ENCODE results near the gene B3GNT5. TPM values are rescaled to one million over a fixed set of nuclear protein-coding genes. Genes with fewer than 3 reads are reported as not detected.

B3GNT5 gene
- total and polyA plus RNA-seq, 9 of the 15 experiments (the other 6 are each of a cell fraction or from before 2014, with no cell fraction given) = 8.8 to 23.8 (median 14.4) TPM

DNA sequence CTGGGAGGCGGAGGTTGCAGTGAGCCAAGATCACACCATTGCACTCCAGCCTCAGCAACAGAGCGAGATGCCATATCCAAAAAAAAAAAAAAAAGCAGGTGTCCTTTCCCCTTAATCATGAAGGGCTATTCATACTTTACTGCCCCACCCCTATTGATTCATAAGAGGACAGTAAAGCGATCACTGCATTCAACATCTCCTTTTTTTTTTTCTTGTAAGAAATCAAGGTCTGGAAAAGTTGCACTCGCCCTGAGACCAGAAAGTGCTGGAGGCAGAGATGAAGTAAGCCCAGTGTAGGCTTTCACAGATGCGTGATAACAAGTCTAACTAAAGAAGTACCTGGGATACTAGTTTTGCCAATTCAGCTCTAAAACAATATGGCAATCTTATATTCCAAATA, 24.2 kb downstream of the B3GNT5 start (continued):
- no peak for TF ChIP-seq JUND (IDR thresholded peaks at IDR 0.05; ENCODE audit: borderline replicate concordance, low read depth, low read length)
- no peak for TF ChIP-seq JUND (tag; IDR thresholded peaks at IDR 0.05; ENCODE audit: borderline replicate concordance, low read depth, low read length)
- no peak for TF ChIP-seq KDM2B (CRISPR knock-in tag; IDR thresholded peaks at IDR 0.05)
- TF ChIP-seq RBBP5 (IDR thresholded peaks at IDR 0.05; ENCODE audit: borderline replicate concordance, insufficient read depth, low read length, poor library complexity, severe bottlenecking) = no peak
- no peak for TF ChIP-seq SNIP1 (IDR thresholded peaks at IDR 0.05; ENCODE audit: low read depth)
- TF ChIP-seq, protein P1, sequence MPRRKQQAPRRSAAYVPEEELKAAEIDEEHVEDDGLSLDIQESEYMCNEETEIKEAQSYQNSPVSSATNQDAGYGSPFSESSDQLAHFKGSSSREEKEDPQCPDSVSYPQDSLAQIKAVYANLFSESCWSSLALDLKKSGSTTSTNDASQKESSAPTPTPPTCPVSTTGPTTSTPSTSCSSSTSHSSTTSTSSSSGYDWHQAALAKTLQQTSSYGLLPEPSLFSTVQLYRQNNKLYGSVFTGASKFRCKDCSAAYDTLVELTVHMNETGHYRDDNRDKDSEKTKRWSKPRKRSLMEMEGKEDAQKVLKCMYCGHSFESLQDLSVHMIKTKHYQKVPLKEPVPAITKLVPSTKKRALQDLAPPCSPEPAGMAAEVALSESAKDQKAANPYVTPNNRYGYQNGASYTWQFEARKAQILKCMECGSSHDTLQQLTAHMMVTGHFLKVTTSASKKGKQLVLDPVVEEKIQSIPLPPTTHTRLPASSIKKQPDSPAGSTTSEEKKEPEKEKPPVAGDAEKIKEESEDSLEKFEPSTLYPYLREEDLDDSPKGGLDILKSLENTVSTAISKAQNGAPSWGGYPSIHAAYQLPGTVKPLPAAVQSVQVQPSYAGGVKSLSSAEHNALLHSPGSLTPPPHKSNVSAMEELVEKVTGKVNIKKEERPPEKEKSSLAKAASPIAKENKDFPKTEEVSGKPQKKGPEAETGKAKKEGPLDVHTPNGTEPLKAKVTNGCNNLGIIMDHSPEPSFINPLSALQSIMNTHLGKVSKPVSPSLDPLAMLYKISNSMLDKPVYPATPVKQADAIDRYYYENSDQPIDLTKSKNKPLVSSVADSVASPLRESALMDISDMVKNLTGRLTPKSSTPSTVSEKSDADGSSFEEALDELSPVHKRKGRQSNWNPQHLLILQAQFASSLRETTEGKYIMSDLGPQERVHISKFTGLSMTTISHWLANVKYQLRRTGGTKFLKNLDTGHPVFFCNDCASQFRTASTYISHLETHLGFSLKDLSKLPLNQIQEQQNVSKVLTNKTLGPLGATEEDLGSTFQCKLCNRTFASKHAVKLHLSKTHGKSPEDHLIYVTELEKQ (CRISPR knock-in tag; IDR thresholded peaks at IDR 0.05) = no peak

DNA sequence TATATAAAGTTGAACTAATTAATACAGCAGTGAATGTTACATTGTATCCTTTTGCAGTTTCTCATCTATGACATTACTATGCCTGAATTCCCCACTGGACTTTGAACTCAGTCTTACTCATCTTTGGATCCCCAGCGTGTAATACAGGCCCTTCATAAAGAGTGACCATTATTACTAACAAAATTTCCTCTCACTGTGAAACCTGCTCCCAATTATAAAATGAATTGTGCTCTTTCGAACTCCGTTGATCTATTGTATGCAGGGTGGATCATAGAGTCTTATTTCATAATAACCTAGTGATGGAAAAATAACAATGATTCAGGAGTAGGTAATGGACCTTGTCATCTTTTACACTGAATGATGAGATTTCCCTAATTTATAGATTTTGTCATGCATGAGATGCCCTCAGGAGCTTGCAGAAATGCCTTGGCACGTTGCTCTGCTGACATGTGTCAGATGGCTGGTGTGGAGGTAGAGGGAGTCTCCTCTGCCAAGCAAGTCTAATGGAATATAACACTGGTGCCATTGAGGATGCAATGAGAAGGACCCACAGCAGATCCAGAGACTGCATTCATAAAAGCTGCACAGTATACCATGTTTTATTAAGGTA, 25.5 kb downstream of the B3GNT5 start:
- 61% methylated on average over 4 of the region's 4 CpGs for WGBS (ENCODE audit: insufficient coverage, low coverage, missing lambda C conversion rate)
- no peak for DNase-seq (ENCODE audit: extremely low read depth in 1 of 4, low spot score in 3 of 4)
- Histone ChIP-seq H3K9ac (ENCODE audit: insufficient read depth in 1 of 2, low read depth in 2 of 2, low read length in 2 of 2) (no peak overlapping the region), H3K9me1 (ENCODE audit: control insufficient read depth, insufficient read depth, low read length) (no peaks in the 10 kb centered on the region), H3K4me3 (no peak overlapping the region), H3K4me2 (ENCODE audit: insufficient read depth, low read length) (no peak overlapping the region), H3K27me3 (ENCODE audit: control insufficient read depth in 2 of 2, insufficient read depth in 2 of 2, low read length in 2 of 2) (no peaks in the 10 kb centered on the region), H3K36me3 (ENCODE audit: control insufficient read depth, insufficient read depth, low read length) (no peaks in the 10 kb centered on the region), H3K27ac (ENCODE audit: extremely low read depth, low read depth, low read length) (no peak overlapping the region), H4K20me1 (replicated peaks; ENCODE audit: control insufficient read depth, insufficient read depth, low read length) (no peaks in the 10 kb centered on the region), H3K79me2 (ENCODE audit: control insufficient read depth, insufficient read depth, low read length) (no peaks in the 10 kb centered on the region), H3K9me3 (replicated peaks; ENCODE audit: control insufficient read depth, insufficient read depth, low read depth, low read length) (no peaks in the 10 kb centered on the region), H2AFZ (ENCODE audit: low read depth, low read length) (no peak overlapping the region), H3K4me1 (replicated peaks in 1 of 2; ENCODE audit: control insufficient read depth in 2 of 2, insufficient read depth in 2 of 2, low read length in 2 of 2) (peaks cover 0 to 9% of the 10 kb centered on the region in 2 experiments; a peak in 2 of 5 replicates)
- no peak for ATAC-seq
- intact Hi-C loops (cut with micrococcal nuclease) (no loop called here), in situ Hi-C loops (cut with MboI) (no loop called here)
- BruUV-seq (replicated peaks) = no TSS peak
- ChIA-PET POLR2A (interaction anchor here (1.1 kb wide), 1 partner anchor 9 kb away, joined by 5 read pairs; no protein-coding TSS in a partner anchor), CTCF (ENCODE audit: low intra/inter-chr PET ratio) (no interaction called here)
- FAIRE-seq = no peak
- TF ChIP-seq, protein P2, sequence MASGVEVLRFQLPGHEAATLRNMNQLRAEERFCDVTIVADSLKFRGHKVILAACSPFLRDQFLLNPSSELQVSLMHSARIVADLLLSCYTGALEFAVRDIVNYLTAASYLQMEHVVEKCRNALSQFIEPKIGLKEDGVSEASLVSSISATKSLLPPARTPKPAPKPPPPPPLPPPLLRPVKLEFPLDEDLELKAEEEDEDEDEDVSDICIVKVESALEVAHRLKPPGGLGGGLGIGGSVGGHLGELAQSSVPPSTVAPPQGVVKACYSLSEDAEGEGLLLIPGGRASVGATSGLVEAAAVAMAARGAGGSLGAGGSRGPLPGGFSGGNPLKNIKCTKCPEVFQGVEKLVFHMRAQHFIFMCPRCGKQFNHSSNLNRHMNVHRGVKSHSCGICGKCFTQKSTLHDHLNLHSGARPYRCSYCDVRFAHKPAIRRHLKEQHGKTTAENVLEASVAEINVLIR (CRISPR knock-in tag; IDR thresholded peaks at IDR 0.05) = no peak
- TF ChIP-seq GTF2A2 (tag; IDR thresholded peaks at IDR 0.05) = no peak
- TF ChIP-seq SP1 (CRISPR knock-in tag; IDR thresholded peaks at IDR 0.05) = no peak
- TF ChIP-seq ZC3H8 (IDR thresholded peaks at IDR 0.05) = no peak
- TF ChIP-seq PHF21A (IDR thresholded peaks at IDR 0.05; ENCODE audit: borderline replicate concordance, low read depth) = no peak
- TF ChIP-seq JUN (IDR thresholded peaks at IDR 0.05; ENCODE audit: borderline replicate concordance, low read depth, low read length) = no peak
- TF ChIP-seq JUN (CRISPR knock-in tag; IDR thresholded peaks at IDR 0.05; ENCODE audit: borderline replicate concordance) = no peak
- TF ChIP-seq TAL1 (IDR thresholded peaks at IDR 0.05) = no peak
- TF ChIP-seq, protein P3, sequence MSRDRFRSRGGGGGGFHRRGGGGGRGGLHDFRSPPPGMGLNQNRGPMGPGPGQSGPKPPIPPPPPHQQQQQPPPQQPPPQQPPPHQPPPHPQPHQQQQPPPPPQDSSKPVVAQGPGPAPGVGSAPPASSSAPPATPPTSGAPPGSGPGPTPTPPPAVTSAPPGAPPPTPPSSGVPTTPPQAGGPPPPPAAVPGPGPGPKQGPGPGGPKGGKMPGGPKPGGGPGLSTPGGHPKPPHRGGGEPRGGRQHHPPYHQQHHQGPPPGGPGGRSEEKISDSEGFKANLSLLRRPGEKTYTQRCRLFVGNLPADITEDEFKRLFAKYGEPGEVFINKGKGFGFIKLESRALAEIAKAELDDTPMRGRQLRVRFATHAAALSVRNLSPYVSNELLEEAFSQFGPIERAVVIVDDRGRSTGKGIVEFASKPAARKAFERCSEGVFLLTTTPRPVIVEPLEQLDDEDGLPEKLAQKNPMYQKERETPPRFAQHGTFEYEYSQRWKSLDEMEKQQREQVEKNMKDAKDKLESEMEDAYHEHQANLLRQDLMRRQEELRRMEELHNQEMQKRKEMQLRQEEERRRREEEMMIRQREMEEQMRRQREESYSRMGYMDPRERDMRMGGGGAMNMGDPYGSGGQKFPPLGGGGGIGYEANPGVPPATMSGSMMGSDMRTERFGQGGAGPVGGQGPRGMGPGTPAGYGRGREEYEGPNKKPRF (IDR thresholded peaks at IDR 0.05; ENCODE audit: low read depth, low read length) = no peak
